DOHH2 (cell line): Measurements from ENCODE around the gene TEX14.

Source experiments
- H3F3A ChIP-seq: fragments of 200-600 bp; sonication (generic), shearing (Covaris generic); 2 replicates; pipeline ENCODE4 v1.6.0; 2016; ENCODE audit warnings: antibody characterized with exemption, mild to moderate bottlenecking; ENCODE audit not compliant: control insufficient read depth, insufficient read depth
- H3K27ac ChIP-seq: fragments of 200-600 bp; sonication (generic); 2 replicates; pipeline ENCODE4 v1.5.1; 2014; ENCODE audit warnings: low read depth, mild to moderate bottlenecking, low read length, moderate library complexity
- H3K27me3 ChIP-seq: fragments of 200-600 bp; sonication (generic); 2 replicates; pipeline ENCODE4 v1.6.1; 2014; ENCODE audit warnings: mild to moderate bottlenecking, low read length, mixed read lengths; ENCODE audit not compliant: control insufficient read depth
- H3K36me3 ChIP-seq: fragments of 200-600 bp; sonication (generic); 2 replicates; pipeline ENCODE4 v1.6.1; 2014; ENCODE audit warnings: mild to moderate bottlenecking, low read length, moderate library complexity, mixed read lengths; ENCODE audit not compliant: control insufficient read depth
- H3K4me1 ChIP-seq: fragments of 200-600 bp; sonication (generic); 2 replicates; pipeline ENCODE4 v1.6.1; 2014; ENCODE audit warnings: mild to moderate bottlenecking, low read length, mixed read lengths; ENCODE audit not compliant: control insufficient read depth
- H3K4me2 ChIP-seq: fragments of 200-600 bp; sonication (generic); 2 replicates; pipeline ENCODE4 v1.6.0; 2014; ENCODE audit warnings: mild to moderate bottlenecking, low read length, moderate library complexity
- H3K4me3 ChIP-seq: fragments of 200-600 bp; sonication (generic); 2 replicates; pipeline ENCODE4 v1.5.1; 2014; ENCODE audit warnings: mild to moderate bottlenecking, low read length, mixed read lengths
- H3K79me2 ChIP-seq: fragments of 200-600 bp; sonication (generic); 2 replicates; pipeline ENCODE4 v1.6.1; 2014; ENCODE audit warnings: mild to moderate bottlenecking, low read length, mixed read lengths; ENCODE audit not compliant: control insufficient read depth
- H3K9me2 ChIP-seq: fragments of 200-600 bp; sonication (generic); replicated peaks from 2 replicates; pipeline ENCODE4 v1.6.1; 2014; ENCODE audit warnings: mild to moderate bottlenecking, low read length, mixed read lengths; ENCODE audit not compliant: control insufficient read depth
- H3K9me3 ChIP-seq: fragments of 200-600 bp; sonication (generic); 2 replicates; pipeline ENCODE4 v1.6.1; 2014; ENCODE audit warnings: antibody characterized with exemption, low read length, mixed read lengths; ENCODE audit not compliant: control insufficient read depth, insufficient read depth
- H4K20me1 ChIP-seq: fragments of 200-600 bp; sonication (generic); 2 replicates; pipeline ENCODE4 v1.6.0; 2014; ENCODE audit warnings: low read depth, mild to moderate bottlenecking, antibody characterized with exemption, low read length, moderate library complexity; ENCODE audit not compliant: control insufficient read depth, insufficient read depth
- CTCF ChIP-seq: fragments of 200-600 bp; sonication (generic); IDR thresholded peaks from one replicate; pipeline ENCODE4 v1.5.1; 2014; ENCODE audit warnings: antibody characterized with exemption, mild to moderate bottlenecking, low read depth, low read length; ENCODE audit not compliant: poor library complexity, severe bottlenecking
- EZH2phosphoT487 ChIP-seq: fragments of 200-600 bp; sonication (generic); IDR thresholded peaks from 2 replicates; pipeline ENCODE4 v1.6.1; 2017; ENCODE audit warnings: borderline replicate concordance, mild to moderate bottlenecking, antibody characterized with exemption, low read length, moderate library complexity, mixed read lengths

TEX14 gene

DNA sequence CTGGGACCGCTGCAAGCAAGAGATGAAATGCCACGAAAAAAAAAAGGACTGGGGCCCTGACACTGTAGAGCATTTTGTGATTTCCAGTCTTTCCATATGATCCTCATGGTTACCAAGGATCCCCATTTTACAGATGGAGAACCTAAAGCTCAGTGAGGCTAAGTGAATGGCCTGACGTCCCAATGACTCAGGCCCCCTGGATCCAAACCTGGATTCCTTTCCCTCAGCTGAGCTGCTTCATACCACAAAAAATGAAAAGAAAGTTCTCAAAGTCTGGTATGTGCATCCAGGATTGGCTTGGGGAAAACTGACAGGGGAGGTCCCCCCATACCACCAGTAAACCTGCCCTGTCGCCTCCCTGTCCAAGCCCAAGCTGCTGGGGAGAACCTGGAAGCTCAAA is 80.5 kb downstream of the TEX14 start:
- H3K79me2 ChIP-seq = no peaks in the 10 kb centered on the region
- H3K27me3 ChIP-seq = no peaks in the 10 kb centered on the region; the same call in 1 of the 2 replicates
- H3K4me3 ChIP-seq = no peak overlapping the region
- no peak overlapping the region for H3K27ac ChIP-seq
- TF ChIP-seq EZH2phosphoT487 = no peak
- TF ChIP-seq CTCF = no peak
- H3K36me3 ChIP-seq = no peaks in the 10 kb centered on the region
- no peaks in the 10 kb centered on the region for H3F3A ChIP-seq
- H3K9me2 ChIP-seq = no peaks in the 10 kb centered on the region
- H3K4me2 ChIP-seq = no peak overlapping the region
- no peaks in the 10 kb centered on the region for H4K20me1 ChIP-seq
- no peaks in the 10 kb centered on the region for H3K9me3 ChIP-seq
- no peaks in the 10 kb centered on the region for H3K4me1 ChIP-seq

DNA sequence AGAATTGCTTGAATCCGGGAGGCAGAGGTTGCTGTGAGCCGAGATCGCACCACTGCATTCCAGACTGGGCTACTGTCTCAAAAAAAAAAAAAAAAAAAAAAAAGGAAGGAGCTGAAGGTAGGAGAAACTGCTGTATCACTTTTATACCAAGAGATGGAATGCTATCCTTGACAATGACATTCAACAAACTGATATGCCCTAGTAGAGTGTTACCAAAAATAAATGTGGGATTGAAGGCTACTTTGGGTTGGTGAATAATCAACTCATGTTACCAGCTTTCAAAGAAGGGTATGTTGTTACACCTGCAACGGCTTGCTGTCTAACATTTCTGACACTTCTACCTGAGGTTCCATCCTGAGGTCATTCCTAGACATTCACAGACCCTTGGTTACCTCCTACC is 84.9 kb downstream of the TEX14 start:
- H3K9me3 ChIP-seq = no peaks in the 10 kb centered on the region
- H3K27me3 ChIP-seq = no peaks in the 10 kb centered on the region; the same call in 1 of the 2 replicates
- H3F3A ChIP-seq = no peaks in the 10 kb centered on the region
- TF ChIP-seq EZH2phosphoT487 (no peak), CTCF (no peak)
- no peaks in the 10 kb centered on the region for H3K36me3 ChIP-seq
- no peaks in the 10 kb centered on the region for H3K4me1 ChIP-seq
- no peaks in the 10 kb centered on the region for H3K9me2 ChIP-seq
- H3K4me3 ChIP-seq = no peak overlapping the region
- no peaks in the 10 kb centered on the region for H4K20me1 ChIP-seq
- H3K79me2 ChIP-seq = no peaks in the 10 kb centered on the region
- no peak overlapping the region for H3K27ac ChIP-seq
- H3K4me2 ChIP-seq = no peak overlapping the region

GRCh38 chr17:58605986-58606385 is 85.9 kb downstream of the TEX14 start:
- TF ChIP-seq CTCF (no peak), EZH2phosphoT487 (no peak)
- no peaks in the 10 kb centered on the region for H3K36me3 ChIP-seq
- peaks cover 2% of the 10 kb centered on the region; the same call in 1 of the 2 replicates for H3K27me3 ChIP-seq
- no peaks in the 10 kb centered on the region for H3K9me3 ChIP-seq
- H3K27ac ChIP-seq = no peak overlapping the region
- H4K20me1 ChIP-seq = no peaks in the 10 kb centered on the region
- no peaks in the 10 kb centered on the region for H3K9me2 ChIP-seq
- no peaks in the 10 kb centered on the region for H3F3A ChIP-seq
- H3K4me3 ChIP-seq = no peak overlapping the region
- H3K4me2 ChIP-seq = no peak overlapping the region
- H3K79me2 ChIP-seq = no peaks in the 10 kb centered on the region
- H3K4me1 ChIP-seq = no peaks in the 10 kb centered on the region
